HFF-Myc (cell line): ENCODE data around the gene MAML2.

Source experiments
- DNase-seq: peaks from one replicate; pipeline ENCODE4 v3.0.0-alpha.2; 2011; ENCODE audit warnings: low read depth; ENCODE audit errors: extremely low read depth
- H3K4me3 ChIP-seq: replicated peaks from 2 replicates; pipeline ENCODE4 v1.5.1; 2011; ENCODE audit warnings: low read depth, mild to moderate bottlenecking, control low read depth, low read length
- TF ChIP-seq, protein P1 (sequence below): IDR thresholded peaks from 2 replicates; pipeline ENCODE4 v1.5.1; 2012; ENCODE audit warnings: mild to moderate bottlenecking, low read depth, low read length, control low read depth; ENCODE audit errors: missing control alignments

MAML2 gene

DNA sequence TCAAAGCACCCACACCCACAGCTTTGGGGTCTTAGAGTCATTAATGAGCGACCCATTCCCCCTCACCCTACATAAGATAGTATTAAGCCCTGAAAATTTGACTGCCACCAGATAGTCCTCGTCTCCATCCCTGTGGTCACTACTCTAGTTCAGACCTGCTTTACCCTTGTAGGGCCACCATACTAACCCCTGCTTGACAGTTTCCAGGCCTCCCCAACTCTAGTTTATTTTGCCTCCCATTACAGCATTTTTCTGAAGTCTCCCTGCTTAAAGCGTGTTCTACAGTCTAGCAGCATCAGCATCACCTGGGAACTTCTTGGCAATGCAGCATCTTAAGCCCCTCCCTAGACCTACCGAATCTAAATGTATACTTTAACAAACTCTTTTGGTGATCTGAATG lies 192.4 kb downstream of the MAML2 start:
- H3K4me3 ChIP-seq = no peak overlapping the region
- DNase-seq = no peak
- TF ChIP-seq, protein P1, sequence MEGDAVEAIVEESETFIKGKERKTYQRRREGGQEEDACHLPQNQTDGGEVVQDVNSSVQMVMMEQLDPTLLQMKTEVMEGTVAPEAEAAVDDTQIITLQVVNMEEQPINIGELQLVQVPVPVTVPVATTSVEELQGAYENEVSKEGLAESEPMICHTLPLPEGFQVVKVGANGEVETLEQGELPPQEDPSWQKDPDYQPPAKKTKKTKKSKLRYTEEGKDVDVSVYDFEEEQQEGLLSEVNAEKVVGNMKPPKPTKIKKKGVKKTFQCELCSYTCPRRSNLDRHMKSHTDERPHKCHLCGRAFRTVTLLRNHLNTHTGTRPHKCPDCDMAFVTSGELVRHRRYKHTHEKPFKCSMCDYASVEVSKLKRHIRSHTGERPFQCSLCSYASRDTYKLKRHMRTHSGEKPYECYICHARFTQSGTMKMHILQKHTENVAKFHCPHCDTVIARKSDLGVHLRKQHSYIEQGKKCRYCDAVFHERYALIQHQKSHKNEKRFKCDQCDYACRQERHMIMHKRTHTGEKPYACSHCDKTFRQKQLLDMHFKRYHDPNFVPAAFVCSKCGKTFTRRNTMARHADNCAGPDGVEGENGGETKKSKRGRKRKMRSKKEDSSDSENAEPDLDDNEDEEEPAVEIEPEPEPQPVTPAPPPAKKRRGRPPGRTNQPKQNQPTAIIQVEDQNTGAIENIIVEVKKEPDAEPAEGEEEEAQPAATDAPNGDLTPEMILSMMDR = no peak

DNA sequence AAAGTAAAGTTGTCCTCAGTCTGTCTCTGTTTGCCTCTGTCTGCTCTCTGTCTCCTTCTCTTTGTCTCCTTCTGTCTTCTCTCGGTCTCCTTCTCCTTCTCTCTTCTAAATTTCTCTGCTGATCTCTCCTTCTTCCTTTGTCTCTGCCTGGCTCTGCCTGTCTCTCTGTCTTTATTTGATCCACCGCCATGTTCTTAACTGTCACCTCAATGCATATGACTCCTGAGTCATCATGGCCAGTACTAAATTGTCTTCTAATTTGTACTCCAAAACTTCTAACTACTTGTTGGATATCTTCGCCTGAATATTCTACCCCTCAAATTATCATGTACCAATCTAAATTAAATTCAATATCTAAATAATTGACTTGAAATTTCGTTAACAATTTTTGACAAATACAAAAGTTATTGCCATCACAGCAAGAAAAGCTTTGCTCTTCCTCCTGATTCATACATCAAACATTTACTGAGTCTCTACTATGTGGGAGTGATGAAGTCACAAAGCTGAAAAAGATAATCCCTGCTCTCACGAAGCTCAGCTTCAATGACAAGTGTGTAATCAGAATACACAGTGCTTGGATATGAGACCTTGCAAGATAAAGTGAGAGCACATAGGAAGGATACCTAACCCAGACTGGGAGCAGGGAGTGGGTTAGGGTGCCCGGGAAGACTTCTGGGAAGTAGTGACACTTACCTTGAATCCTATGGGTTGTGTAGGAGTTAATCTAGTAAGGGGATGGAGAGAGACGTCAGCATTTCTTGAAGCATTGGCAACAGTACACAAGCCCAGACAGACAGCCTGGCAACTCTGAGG lies 193.0 kb downstream of the MAML2 start:
- no peak overlapping the region for H3K4me3 ChIP-seq
- DNase-seq = no peak
- TF ChIP-seq, protein P1 = no peak

DNA sequence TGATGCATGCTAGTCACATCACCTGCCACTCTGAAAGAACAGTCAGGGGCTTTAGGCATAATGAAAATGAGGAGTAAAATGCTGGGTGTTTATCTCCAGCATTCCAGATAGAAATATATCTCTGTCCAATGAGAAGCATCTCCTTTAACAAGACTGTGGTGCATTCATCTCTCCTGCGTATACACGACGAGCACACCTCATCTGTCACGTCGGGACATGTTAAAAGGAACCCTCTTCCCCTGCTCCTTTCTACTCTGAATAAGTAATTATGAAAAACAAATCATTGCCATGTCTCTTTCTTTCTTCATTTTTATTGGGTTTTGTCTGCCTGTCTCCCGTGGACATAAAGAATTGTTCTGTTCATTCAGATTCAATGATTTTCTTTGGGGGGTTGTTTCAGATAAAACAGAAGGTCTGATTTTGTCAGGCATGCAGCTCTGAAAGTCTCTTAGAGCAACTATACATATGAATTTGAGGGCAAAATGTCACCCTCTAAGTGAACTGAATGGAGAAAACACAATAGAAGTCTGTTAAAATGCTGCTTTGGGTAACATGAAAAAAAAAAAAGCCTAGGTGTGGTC lies 195.0 kb downstream of the MAML2 start:
- TF ChIP-seq, protein P1 = no peak
- H3K4me3 ChIP-seq = no peak overlapping the region
- no peak for DNase-seq

DNA sequence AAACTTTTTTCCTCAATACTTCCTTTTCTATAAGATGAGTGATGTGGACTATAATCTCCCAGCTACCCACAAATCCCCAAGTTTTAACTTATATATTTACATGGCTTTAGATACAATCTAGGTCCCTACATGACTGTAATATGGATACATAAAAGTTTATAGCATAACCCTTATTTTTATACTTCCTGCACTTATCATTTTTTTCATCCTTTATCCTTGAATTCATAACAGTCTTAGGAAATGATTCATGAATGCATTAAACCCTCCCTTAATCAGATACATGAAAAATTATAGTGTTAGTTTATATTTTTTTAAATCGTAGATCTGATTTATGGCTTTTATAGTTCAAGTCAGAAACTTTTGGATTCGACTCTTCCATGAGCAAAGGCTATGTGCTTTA lies 195.8 kb downstream of the MAML2 start:
- DNase-seq = no peak

DNA sequence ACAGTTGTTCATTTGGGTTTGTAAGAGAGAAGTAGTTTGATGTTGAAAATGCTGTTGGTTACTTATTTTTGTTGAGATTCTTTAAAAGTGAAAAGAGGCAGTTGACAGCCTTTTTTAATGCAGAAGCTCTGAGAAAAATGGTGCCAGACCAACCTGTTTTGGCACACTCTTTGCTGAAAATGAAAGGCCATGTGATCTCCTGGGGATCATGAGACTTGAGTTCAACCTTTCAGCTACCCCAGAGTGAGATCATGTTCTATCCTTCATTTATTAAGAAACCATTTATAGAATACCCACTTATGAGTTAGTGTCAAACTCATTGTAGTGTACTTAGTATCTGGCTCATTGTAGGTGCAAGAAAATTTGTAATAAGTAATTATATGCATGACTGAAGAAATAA lies 196.2 kb downstream of the MAML2 start:
- H3K4me3 ChIP-seq = no peak overlapping the region
- TF ChIP-seq, protein P1 = no peak
- no peak for DNase-seq

More for the DNA sequence above, 195.8 kb downstream of the MAML2 start:
- TF ChIP-seq, protein P1 = no peak
- H3K4me3 ChIP-seq = no peak overlapping the region

DNA sequence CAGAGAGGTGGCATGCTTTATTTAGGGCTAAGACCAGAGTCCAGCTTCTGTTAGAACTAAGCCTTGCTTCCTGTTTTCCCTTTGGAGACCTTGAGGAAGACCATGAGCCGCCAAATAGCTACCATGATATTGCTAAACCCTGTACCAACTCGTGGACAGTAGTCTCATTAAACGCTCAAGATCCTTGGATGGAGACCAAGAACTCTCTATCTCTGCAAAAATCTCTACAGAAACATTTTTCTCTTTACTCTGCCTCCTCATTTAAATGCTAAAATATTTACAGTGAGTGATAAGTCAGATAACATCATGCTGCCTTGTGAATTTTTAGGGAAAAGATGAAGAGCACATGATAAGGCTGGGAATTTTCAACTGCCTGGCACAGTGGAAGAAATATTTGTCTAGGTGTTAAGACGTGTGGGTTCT lies 197.8 kb downstream of the MAML2 start:
- no peak overlapping the region for H3K4me3 ChIP-seq
- TF ChIP-seq, protein P1 = no peak
- no peak for DNase-seq
